HG03378 (cell line): ENCODE measurements around the gene ZNF555.
"Not testable (repeated sequence)": the region's sequence is repeated elsewhere in the genome, so short reads cannot be mapped to it uniquely, and the experiment has no call there.

ENCODE experiments used
- ATAC-seq: cut with Tn5 transposase; IDR thresholded peaks from one replicate; pipeline ENCODE4 v1.9.1; 2021; ENCODE audit warnings: mild to moderate bottlenecking, moderate library complexity; ENCODE audit not compliant: unreplicated experiment

Gene ZNF555

GRCh38 chr19:2866495-2867024, 25.3 kb downstream of the ZNF555 start:
- no peak for ATAC-seq

- no peak for ATAC-seq
Measured at GRCh38 chr19:2867025-2867991, 26.0 kb downstream of the ZNF555 start, which contains the start of gene ZNF556. TSS of gene ZNF556 (plus strand) at chr19:2867335. CDS start at chr19:2867422, 87 bp downstream.

- ATAC-seq, result no peak
Measured at GRCh38 chr19:2869618-2870017, 28.3 kb downstream of the ZNF555 start.

- ATAC-seq, result not testable (repeated sequence)
Measured at GRCh38 chr19:2872175-2872574, 30.9 kb downstream of the ZNF555 start.

GRCh38 chr19:2877398-2878331, 36.4 kb downstream of the ZNF555 start:
- ATAC-seq, result no peak

GRCh38 chr19:2883686-2884439, 42.6 kb downstream of the ZNF555 start:
- ATAC-seq, result no peak

- no peak for ATAC-seq
Measured at GRCh38 chr19:2885736-2886135, 44.5 kb downstream of the ZNF555 start.

GRCh38 chr19:2887391-2887914, 46.2 kb downstream of the ZNF555 start:
- no peak for ATAC-seq

- no peak for ATAC-seq
Measured at GRCh38 chr19:2888731-2889224, 47.5 kb downstream of the ZNF555 start.

- ATAC-seq, result not testable (repeated sequence)
Measured at GRCh38 chr19:2890531-2890930, 49.3 kb downstream of the ZNF555 start.

GRCh38 chr19:2896694-2897093, 55.4 kb downstream of the ZNF555 start:
- no peak for ATAC-seq

- ATAC-seq, result peak; percentile 87
Measured at GRCh38 chr19:2900296-2901252, 59.3 kb downstream of the ZNF555 start, which contains the start of gene ZNF57. TSS of gene ZNF57 (plus strand) at chr19:2900928. CDS start at chr19:2901046, 118 bp downstream.

- ATAC-seq, result no peak
Measured at GRCh38 chr19:2902590-2903218, 61.4 kb downstream of the ZNF555 start.

GRCh38 chr19:2903326-2903725, 62.1 kb downstream of the ZNF555 start:
- not testable (repeated sequence) for ATAC-seq

GRCh38 chr19:2905918-2906519, 64.7 kb downstream of the ZNF555 start:
- no peak for ATAC-seq

GRCh38 chr19:2906631-2907195, 65.4 kb downstream of the ZNF555 start:
- ATAC-seq, result no peak
